Nephron (organoid): ENCODE measurements around the gene SOCS2.
"Not testable (repeated sequence)": the region's sequence is repeated elsewhere in the genome, so short reads cannot be mapped to it uniquely, and the experiment has no call there.

Experiments used
- H3K27ac Mint-ChIP-seq, 3 experiments: 2 replicates each; pipeline ENCODE4 v1.8.0; 2020; ENCODE audit warnings: mixed read lengths in 3 of 3, mild to moderate bottlenecking in 2 of 3, moderate library complexity in 1 of 3
- H3K27me3 Mint-ChIP-seq: 2 replicates; pipeline ENCODE4 v1.8.0; 2021; ENCODE audit warnings: low read depth, mild to moderate bottlenecking, moderate library complexity, mixed read lengths
- H3K36me3 Mint-ChIP-seq: 2 replicates; pipeline ENCODE4 v1.8.0; 2020; ENCODE audit warnings: low read depth, mixed read lengths
- H3K4me1 Mint-ChIP-seq: 2 replicates; pipeline ENCODE4 v1.8.0; 2020; ENCODE audit warnings: mixed read lengths
- H3K4me3 Mint-ChIP-seq, 3 experiments: 2 replicates each; pipeline ENCODE4 v1.8.0; 2020; ENCODE audit warnings: mild to moderate bottlenecking in 3 of 3, mixed read lengths in 3 of 3, moderate library complexity in 2 of 3
- H3K9me3 Mint-ChIP-seq: 2 replicates; pipeline ENCODE4 v1.8.0; 2020; ENCODE audit warnings: mixed read lengths
- TF ChIP-seq, protein P1 (sequence below), 3 experiments: fragments of 200-600 bp; sonication (generic); IDR thresholded peaks; one replicate each; pipeline ENCODE4 v1.5.0; 2021; ENCODE audit warnings: antibody characterized with exemption in 3 of 3; ENCODE audit not compliant: unreplicated experiment in 3 of 3

Gene SOCS2

DNA sequence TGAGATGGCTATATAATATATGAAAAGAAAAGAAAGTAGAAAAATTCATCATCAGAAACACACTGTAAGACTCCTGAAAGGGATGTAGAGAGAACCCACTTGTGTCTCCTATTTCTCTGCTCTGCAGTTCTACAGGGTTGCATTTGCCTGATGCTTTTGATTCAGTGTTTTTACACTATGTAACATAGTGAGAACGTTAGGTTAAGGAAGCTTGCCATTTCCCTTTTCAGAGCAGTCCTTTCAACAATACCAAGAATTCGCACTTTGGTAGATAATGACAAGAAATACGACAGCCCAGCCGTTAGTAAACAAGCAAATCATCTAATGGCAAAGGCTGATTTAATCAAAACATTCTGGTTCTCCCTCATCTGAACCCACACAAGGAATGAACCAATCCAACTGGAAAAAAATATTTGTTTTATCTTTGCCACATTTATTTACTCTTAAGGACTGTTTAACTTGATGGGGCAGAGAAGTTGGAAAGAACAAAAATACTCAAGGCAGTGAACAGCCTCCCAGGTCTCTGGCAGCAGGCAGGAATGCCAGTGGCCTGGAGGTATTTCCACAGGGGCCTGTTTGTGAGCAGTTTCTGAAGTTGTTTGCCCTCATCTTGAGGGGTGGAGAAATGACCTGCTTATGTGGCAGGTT is 30.8 kb upstream of the SOCS2 start:
- Mint-ChIP-seq H3K36me3 (peaks cover 7% of the 10 kb centered on the region), H3K4me3 (no peak overlapping the region), H3K27ac (no peak overlapping the region), H3K27me3 (no peaks in the 10 kb centered on the region), H3K9me3 (no peaks in the 10 kb centered on the region), H3K4me1 (peaks cover 35% of the 10 kb centered on the region)
- TF ChIP-seq, protein P1, sequence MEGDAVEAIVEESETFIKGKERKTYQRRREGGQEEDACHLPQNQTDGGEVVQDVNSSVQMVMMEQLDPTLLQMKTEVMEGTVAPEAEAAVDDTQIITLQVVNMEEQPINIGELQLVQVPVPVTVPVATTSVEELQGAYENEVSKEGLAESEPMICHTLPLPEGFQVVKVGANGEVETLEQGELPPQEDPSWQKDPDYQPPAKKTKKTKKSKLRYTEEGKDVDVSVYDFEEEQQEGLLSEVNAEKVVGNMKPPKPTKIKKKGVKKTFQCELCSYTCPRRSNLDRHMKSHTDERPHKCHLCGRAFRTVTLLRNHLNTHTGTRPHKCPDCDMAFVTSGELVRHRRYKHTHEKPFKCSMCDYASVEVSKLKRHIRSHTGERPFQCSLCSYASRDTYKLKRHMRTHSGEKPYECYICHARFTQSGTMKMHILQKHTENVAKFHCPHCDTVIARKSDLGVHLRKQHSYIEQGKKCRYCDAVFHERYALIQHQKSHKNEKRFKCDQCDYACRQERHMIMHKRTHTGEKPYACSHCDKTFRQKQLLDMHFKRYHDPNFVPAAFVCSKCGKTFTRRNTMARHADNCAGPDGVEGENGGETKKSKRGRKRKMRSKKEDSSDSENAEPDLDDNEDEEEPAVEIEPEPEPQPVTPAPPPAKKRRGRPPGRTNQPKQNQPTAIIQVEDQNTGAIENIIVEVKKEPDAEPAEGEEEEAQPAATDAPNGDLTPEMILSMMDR (IDR thresholded peaks at IDR 0.05; ENCODE audit: unreplicated experiment in 3 of 3): no peak

DNA sequence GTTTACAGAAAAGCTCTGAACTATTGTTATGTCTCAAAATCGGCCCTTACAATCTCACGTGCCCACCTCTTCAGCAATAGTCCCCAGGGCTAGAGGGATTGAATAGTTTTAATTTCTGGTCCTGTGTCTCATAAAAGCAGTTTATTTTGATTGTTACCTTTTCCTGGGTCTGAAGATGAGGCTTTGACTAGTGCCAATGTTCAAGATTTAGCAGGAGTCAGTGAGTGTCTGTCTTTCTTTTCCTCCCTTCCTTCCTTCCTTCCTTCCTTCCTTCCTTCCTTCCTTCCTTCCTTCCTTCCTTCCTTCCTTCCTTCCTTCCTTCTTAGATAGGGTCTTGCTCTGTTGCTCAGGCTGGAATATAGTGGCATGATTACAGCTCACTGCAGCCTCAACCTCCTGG is 24.7 kb upstream of the SOCS2 start:
- Mint-ChIP-seq H3K4me3 (no peak overlapping the region), H3K9me3 (no peaks in the 10 kb centered on the region), H3K36me3 (peaks cover 12% of the 10 kb centered on the region), H3K27me3 (no peaks in the 10 kb centered on the region), H3K27ac (no peak overlapping the region), H3K4me1 (peaks cover 8% of the 10 kb centered on the region)
- TF ChIP-seq, protein P1 (IDR thresholded peaks at IDR 0.05; ENCODE audit: unreplicated experiment in 3 of 3): no peak

DNA sequence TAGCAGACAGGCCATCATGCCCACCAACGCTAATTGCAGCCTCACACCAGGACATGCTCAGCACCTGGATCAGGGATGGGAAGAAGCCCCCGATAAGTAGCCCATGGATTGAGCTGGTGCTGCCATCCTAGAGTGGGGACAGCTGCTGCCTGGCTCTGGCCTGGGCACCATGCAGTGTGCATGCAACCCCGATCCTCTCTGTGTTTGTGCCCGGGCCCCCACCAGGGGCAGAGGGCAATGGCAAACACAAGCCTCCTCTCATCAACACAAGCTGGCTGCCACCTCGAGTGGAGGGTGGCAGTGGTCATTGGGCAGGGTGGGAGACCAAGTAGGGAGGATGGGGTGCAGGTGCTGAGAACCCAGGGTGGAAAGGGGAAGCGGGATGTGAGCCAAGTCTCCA is 23.3 kb upstream of the SOCS2 start:
- H3K36me3 Mint-ChIP-seq: peaks cover 16% of the 10 kb centered on the region
- H3K27ac Mint-ChIP-seq: no peak overlapping the region
- H3K27me3 Mint-ChIP-seq: no peaks in the 10 kb centered on the region
- TF ChIP-seq, protein P1 (IDR thresholded peaks at IDR 0.05; ENCODE audit: unreplicated experiment in 3 of 3): no peak
- H3K4me3 Mint-ChIP-seq: no peak overlapping the region
- no peaks in the 10 kb centered on the region for H3K9me3 Mint-ChIP-seq
- peaks cover 12% of the 10 kb centered on the region for H3K4me1 Mint-ChIP-seq

DNA sequence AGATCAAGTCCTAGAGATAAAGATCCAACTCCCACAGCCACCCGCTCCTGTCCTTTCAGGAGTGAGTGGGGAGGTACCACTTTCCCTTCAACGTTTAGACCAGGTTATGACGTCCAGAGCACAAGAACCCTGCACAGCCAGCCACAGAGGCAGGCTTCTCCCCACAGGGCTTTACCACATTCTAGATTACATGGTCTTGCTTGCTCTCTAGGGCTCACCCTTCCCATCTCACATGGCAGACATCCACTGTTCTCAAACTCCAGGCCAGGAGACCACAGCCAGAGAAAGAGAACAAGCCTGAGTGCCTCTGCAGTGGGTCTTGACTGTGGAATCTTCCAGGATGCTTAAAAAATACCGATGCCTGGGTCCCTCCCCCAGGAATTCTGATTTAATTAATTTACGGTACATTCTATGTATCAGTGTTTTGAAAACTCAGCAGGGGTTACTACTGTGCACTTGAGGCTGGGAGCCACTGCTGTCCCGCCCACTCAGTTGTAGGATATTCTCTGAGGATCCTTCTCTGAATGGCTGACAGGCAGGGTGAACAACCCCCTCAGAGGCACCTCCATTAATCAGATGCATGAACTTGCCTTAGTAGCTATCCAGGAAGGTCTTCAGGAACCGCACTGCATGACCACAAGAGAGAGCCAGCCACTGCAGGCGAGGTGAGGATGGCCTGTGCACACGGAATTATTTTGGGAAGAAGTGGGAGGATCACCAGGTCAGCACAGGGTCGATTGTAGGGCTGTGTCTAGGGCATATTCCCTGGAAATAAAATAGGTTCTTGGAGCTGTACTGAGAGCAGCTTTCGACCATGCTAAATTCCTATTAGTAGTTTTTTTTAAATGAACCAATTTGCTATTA is 21.5 kb upstream of the SOCS2 start:
- no peak overlapping the region for H3K4me3 Mint-ChIP-seq
- TF ChIP-seq, protein P1 (IDR thresholded peaks at IDR 0.05; ENCODE audit: unreplicated experiment in 3 of 3): no peak
- H3K27ac Mint-ChIP-seq: no peak overlapping the region
- H3K9me3 Mint-ChIP-seq: no peaks in the 10 kb centered on the region
- H3K4me1 Mint-ChIP-seq: peaks cover 14% of the 10 kb centered on the region
- peaks cover 19% of the 10 kb centered on the region for H3K36me3 Mint-ChIP-seq
- H3K27me3 Mint-ChIP-seq: no peaks in the 10 kb centered on the region

DNA sequence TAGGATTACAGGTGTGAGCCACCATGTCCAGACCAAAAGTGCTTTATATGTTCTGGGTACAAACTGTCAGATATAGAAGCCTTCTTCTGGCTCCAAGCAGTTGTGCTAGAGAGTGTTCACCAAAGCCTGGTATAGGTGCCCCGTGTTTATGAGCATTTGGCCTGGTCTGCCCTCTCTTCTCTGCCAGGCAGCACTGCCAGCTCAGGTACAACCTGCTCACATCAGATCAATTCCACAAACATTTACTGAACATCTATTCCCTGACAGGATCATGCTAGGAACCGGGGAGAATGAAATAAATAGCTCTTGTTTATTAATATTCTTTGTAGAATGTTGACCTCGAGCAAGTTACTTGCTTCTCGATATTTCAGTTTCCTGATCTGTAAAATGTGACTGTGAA is 20.0 kb upstream of the SOCS2 start:
- Mint-ChIP-seq H3K4me1 (peaks cover 14% of the 10 kb centered on the region), H3K36me3 (peaks cover 24% of the 10 kb centered on the region), H3K27ac (no peak overlapping the region), H3K4me3 (no peak overlapping the region), H3K9me3 (peaks cover 3% of the 10 kb centered on the region), H3K27me3 (no peaks in the 10 kb centered on the region)
- TF ChIP-seq, protein P1 (IDR thresholded peaks at IDR 0.05; ENCODE audit: unreplicated experiment in 3 of 3): no peak

DNA sequence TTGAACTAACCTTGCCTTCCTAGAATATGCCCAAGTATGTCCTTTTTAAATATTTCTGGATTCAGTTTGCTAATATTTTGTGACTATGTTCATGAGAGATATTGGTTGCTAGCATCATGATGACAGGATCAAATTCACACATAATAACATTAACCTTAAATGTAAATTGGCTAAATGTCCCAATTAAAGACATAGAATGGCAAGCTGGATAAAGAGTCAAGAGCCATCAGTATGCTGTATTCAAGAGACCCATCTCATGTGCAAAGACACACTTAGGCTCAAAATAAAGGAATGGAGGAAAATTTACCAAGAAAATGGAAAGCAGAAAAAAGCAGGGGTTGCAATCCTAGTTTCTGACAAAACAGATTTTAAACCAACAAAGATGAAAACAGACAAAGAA is 14.6 kb upstream of the SOCS2 start:
- Mint-ChIP-seq H3K9me3 (peaks cover 32% of the 10 kb centered on the region), H3K36me3 (peaks cover 69% of the 10 kb centered on the region)
- not testable (repeated sequence) for H3K4me3 Mint-ChIP-seq, H3K4me1 Mint-ChIP-seq, H3K27me3 Mint-ChIP-seq, H3K27ac Mint-ChIP-seq

DNA sequence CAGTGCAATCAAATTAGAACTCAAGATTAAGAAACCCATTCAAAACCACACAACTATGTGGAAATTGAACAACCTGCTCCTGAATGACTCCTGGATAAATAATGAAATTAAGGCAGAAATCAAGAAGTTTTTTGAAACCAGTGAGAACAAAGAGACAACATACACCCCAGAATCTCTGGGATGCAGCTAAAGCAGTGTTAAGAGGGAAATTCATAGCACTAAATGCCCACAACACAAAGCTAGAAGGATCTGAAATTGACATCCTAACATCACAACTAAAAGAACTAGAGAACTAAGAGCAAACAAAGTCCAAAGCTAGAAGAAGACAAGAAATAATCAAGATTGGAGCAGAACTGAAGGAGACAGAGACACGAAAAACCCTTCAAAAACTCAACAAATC is 13.8 kb upstream of the SOCS2 start:
- H3K27ac Mint-ChIP-seq, H3K27me3 Mint-ChIP-seq, H3K4me3 Mint-ChIP-seq: not testable (repeated sequence)
- H3K9me3 Mint-ChIP-seq: peaks cover 32% of the 10 kb centered on the region
- H3K36me3 Mint-ChIP-seq: peaks cover 64% of the 10 kb centered on the region
- H3K4me1 Mint-ChIP-seq: peaks cover 10% of the 10 kb centered on the region
